Measurements from ENCODE around the gene EOLA2.
A peak's percentile ranks its signal among the peaks of the same experiment; 100 is the strongest.
"Not testable (repeated sequence)": the region's sequence is repeated elsewhere in the genome, so short reads cannot be mapped to it uniquely, and the experiment has no call there.

The EOLA2 gene

GRCh38 chrX:149961572-149961971, 23.3 kb upstream of the EOLA2 start:
- no peak for TF ChIP-seq CTCF (IDR thresholded peaks at IDR 0.05; ENCODE audit: low read depth, low read length)
- no peak for DNase-seq (ENCODE audit: extremely low read depth, low read depth)

- TF ChIP-seq CTCF (IDR thresholded peaks at IDR 0.05; ENCODE audit: low read depth, low read length) = peak; percentile 41
- peak; percentile 42 for DNase-seq (ENCODE audit: extremely low read depth, low read depth)
These were observed 12.4 kb upstream of the EOLA2 start for GRCh38 chrX:149950681-149951080.

GRCh38 chrX:149949743-149950436, 11.6 kb upstream of the EOLA2 start:
- no peak for DNase-seq (ENCODE audit: extremely low read depth, low read depth)
- no peak for TF ChIP-seq CTCF (IDR thresholded peaks at IDR 0.05; ENCODE audit: low read depth, low read length)

- TF ChIP-seq CTCF (IDR thresholded peaks at IDR 0.05; ENCODE audit: low read depth, low read length) = no peak
- no peak for DNase-seq (ENCODE audit: extremely low read depth, low read depth)
These were observed 9.7 kb upstream of the EOLA2 start for GRCh38 chrX:149948016-149948415.

DNA sequence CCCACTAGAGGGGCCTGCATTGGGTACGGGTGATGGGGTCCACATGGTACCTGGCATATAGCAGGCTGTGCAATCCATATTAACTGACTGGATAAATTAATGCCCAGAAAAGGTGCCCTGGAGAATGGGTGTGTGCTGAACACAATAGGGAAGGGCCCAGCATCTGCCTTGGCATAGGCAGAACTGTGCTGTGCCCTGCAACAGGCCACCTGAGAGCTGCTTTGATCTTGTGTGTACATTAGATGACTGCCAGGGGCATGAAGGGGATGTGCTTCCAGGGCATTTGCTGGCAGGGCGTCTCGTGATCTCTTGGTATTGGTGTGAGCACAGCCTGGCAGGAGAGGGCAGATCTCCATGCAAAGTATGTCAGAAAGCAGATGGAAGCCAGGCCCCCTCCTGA, 8.6 kb upstream of the EOLA2 start:
- not testable (repeated sequence) for DNase-seq (ENCODE audit: extremely low read depth, low read depth)

DNA sequence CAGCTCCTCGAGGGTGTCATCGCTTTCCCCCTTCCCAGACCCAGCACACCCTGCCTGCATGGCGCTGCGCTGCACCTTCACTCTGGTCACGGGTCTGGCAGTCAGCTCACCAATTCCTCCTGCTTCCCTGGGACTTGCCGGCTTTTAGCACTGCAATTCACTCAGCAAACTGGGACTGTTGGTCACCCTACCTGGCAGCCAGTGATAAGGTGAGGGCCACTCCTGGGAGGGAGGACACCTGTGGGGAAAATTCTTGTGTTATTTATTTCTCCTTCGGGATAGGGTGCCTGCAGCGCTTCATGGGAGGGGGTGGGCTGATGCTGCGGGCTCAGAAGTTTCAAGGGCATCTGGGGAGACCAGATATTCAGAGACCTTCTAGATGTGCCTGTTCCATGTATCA, 7.5 kb upstream of the EOLA2 start:
- not testable (repeated sequence) for DNase-seq (ENCODE audit: extremely low read depth, low read depth)

DNA sequence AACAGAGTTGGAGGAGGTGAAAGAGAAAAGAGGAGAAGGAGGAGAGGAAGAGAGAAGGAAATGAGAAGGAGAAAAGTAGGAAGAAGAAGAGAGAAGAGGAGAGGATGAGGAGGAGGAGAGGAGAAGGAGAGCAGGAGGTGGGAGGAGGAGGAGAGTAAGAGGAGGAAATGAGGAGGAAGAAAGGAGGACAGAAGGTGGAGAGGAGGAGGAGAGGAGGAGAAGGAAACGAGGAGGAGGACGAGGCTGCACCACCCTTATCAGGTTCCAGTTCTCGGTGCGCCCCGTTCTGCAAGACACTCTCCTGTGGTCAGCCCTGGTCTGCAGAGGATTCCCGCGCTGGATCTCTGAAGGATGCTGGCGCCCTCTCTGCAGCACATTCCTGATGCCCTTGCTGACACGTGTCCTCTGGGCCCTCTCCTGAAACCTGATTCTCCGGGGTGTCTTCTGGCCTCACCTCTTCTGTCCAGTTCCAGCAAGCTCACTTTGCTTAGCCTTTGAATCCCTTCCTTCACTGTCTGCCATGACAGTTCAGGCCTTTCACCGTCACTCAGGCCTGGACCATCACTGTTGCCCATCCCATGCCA, 6.9 kb upstream of the EOLA2 start:
- DNase-seq (ENCODE audit: extremely low read depth, low read depth) = not testable (repeated sequence)

DNA sequence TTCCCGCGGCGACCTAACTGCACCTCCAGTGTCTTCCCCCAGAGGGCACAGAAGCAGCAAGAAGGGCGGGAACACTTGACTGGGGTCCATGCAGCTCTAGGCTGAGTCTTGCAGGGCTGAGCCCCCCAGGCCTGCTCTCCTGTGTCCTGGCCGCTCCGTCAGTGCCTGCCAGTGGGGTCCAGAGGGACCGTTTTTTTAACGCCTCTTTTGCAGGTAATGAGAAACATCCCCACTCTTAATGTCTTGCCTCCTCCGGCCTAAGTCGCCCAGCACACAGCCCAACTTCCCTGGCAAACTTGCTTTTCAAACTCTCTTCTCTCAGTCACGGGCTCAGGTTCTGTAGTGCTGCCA, 2.4 kb upstream of the EOLA2 start:
- not testable (repeated sequence) for DNase-seq (ENCODE audit: extremely low read depth, low read depth)
- TF ChIP-seq CTCF (IDR thresholded peaks at IDR 0.05; ENCODE audit: low read depth, low read length) = peak; percentile 55

- no peak for TF ChIP-seq CTCF (IDR thresholded peaks at IDR 0.05; ENCODE audit: low read depth, low read length)
- peak; percentile 97 for DNase-seq (ENCODE audit: extremely low read depth, low read depth)
These were observed 1.8 kb upstream of the EOLA2 start for GRCh38 chrX:149939905-149940673.

Measured in AG09319 (cell line).